Fibroblast of lung (primary cell): Measurements from ENCODE around the gene SNAP29.

Experiments used
- EZH2 ChIP-seq: IDR thresholded peaks from 2 replicates; pipeline ENCODE4 v1.5.1; 2012; ENCODE audit warnings: low read length, control low read depth, mild to moderate bottlenecking; ENCODE audit errors: missing control alignments
- TF ChIP-seq, protein P1 (sequence below), 2 donors: IDR thresholded peaks in 1 of 2; conservative IDR thresholded peaks in 1 of 2; 1 replicate in 1 of 2; 2 replicates in 1 of 2; pipeline ENCODE4 v1.5.1; 2011 to 2012; ENCODE audit warnings: low read length in 2 of 2, control low read depth in 1 of 2, inconsistent platforms in 1 of 2, low read depth in 1 of 2, mild to moderate bottlenecking in 1 of 2

GRCh38 chr22:20868025-20868962 lies 9.5 kb downstream of the SNAP29 start:
- TF ChIP-seq, protein P1, sequence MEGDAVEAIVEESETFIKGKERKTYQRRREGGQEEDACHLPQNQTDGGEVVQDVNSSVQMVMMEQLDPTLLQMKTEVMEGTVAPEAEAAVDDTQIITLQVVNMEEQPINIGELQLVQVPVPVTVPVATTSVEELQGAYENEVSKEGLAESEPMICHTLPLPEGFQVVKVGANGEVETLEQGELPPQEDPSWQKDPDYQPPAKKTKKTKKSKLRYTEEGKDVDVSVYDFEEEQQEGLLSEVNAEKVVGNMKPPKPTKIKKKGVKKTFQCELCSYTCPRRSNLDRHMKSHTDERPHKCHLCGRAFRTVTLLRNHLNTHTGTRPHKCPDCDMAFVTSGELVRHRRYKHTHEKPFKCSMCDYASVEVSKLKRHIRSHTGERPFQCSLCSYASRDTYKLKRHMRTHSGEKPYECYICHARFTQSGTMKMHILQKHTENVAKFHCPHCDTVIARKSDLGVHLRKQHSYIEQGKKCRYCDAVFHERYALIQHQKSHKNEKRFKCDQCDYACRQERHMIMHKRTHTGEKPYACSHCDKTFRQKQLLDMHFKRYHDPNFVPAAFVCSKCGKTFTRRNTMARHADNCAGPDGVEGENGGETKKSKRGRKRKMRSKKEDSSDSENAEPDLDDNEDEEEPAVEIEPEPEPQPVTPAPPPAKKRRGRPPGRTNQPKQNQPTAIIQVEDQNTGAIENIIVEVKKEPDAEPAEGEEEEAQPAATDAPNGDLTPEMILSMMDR (conservative IDR thresholded peaks at IDR 0.05 in 1 of 2, IDR thresholded peaks at IDR 0.05 in 1 of 2; ENCODE audit: low read depth in 1 of 2, low read length in 2 of 2), result no peak
- TF ChIP-seq EZH2, result no peak
